Breast epithelium (tissue), 3 donors: ENCODE results near the gene ZNF451.

Experiments used
- POLR2A ChIP-seq: fragments of 450-650 bp; IDR thresholded peaks from one replicate; pipeline ENCODE4 v1.6.1; 2016; ENCODE audit warnings: antibody characterized with exemption, mild to moderate bottlenecking, moderate library complexity
- TF ChIP-seq, protein P1 (sequence below), 3 donors: fragments of 450-650 bp; IDR thresholded peaks; one replicate each; pipeline ENCODE4 v1.5.1; 2016 to 2017; ENCODE audit warnings: antibody characterized with exemption in 3 of 3, mild to moderate bottlenecking in 3 of 3, moderate library complexity in 3 of 3

- no peak for TF ChIP-seq POLR2A
- TF ChIP-seq, protein P1, sequence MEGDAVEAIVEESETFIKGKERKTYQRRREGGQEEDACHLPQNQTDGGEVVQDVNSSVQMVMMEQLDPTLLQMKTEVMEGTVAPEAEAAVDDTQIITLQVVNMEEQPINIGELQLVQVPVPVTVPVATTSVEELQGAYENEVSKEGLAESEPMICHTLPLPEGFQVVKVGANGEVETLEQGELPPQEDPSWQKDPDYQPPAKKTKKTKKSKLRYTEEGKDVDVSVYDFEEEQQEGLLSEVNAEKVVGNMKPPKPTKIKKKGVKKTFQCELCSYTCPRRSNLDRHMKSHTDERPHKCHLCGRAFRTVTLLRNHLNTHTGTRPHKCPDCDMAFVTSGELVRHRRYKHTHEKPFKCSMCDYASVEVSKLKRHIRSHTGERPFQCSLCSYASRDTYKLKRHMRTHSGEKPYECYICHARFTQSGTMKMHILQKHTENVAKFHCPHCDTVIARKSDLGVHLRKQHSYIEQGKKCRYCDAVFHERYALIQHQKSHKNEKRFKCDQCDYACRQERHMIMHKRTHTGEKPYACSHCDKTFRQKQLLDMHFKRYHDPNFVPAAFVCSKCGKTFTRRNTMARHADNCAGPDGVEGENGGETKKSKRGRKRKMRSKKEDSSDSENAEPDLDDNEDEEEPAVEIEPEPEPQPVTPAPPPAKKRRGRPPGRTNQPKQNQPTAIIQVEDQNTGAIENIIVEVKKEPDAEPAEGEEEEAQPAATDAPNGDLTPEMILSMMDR (IDR thresholded peaks at IDR 0.05): no peak
Observed at GRCh38 chr6:57147401-57147800, 57.4 kb downstream of the ZNF451 start.
